ENCODE results near the gene CYP2S1.
"Not testable (repeated sequence)": the region's sequence is repeated elsewhere in the genome, so short reads cannot be mapped to it uniquely, and the experiment has no call there.

CYP2S1 gene

GRCh38 chr19:41225238-41226052, 32.4 kb downstream of the CYP2S1 start:
- peak in 2 of 56 donors; percentile 44 to 69 for DNase-seq

GRCh38 chr19:41226053-41226873, 33.2 kb downstream of the CYP2S1 start:
- peak in 30 of 56 donors; percentile 18 to 71 (median 37) for DNase-seq

DNA sequence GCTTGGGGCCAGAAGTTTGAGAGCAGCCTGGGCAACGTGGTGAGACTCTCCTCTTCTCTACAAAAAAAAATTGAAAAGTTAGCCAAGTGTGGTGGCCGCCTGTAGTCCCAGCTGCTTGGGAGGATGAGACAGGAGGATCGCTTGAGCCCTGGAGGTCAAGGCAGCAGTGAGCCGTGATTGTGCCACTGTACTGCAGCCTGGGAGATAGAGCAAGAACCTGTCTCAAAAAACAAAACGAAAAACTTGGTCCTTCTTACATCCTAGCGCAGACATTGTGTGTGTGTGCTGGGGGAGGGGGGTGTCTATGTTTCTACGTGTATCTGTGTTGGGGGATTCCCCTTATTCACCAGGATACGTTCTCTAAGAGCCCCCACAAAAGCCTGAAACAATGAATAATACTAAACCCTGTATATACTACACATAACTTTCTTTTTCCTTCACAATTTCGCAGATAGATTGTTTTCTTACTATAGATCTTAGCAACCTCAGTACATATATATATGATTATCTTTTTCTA, 33.9 kb downstream of the CYP2S1 start:
- DNase-seq, result no peak

GRCh38 chr19:41228486-41228885, 35.5 kb downstream of the CYP2S1 start:
- no peak for DNase-seq

GRCh38 chr19:41229338-41229737, 36.3 kb downstream of the CYP2S1 start:
- DNase-seq, result not testable (repeated sequence)

- no peak for DNase-seq
Observed at GRCh38 chr19:41230067-41230857, 37.2 kb downstream of the CYP2S1 start.

DNA sequence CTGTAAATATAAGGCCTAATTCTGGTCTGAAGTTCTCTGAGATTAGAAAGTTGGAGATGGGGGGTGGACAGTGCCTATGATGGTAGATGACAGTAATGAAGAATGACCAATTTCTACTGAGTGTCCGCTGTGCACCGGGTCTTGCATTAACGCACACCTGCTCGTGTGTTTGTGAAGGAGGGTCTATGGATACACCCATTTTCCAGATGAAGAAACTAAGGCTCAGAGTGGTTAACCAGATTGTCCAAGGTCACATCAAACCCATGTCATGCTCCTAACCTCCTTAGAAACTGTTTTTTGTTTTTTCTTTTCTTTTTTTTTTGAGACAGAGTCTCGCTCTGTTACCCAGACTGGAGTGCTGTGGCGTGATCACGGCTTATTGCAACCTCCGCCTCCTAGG, 39.7 kb downstream of the CYP2S1 start:
- DNase-seq, result no peak

GRCh38 chr19:41233748-41234240, 40.8 kb downstream of the CYP2S1 start:
- peak in 10 of 56 donors; percentile 5 to 55 (median 14) for DNase-seq

GRCh38 chr19:41234512-41235168, 41.6 kb downstream of the CYP2S1 start:
- DNase-seq, result no peak

- no peak for DNase-seq
Observed at GRCh38 chr19:41235480-41235879, 42.5 kb downstream of the CYP2S1 start.

DNA sequence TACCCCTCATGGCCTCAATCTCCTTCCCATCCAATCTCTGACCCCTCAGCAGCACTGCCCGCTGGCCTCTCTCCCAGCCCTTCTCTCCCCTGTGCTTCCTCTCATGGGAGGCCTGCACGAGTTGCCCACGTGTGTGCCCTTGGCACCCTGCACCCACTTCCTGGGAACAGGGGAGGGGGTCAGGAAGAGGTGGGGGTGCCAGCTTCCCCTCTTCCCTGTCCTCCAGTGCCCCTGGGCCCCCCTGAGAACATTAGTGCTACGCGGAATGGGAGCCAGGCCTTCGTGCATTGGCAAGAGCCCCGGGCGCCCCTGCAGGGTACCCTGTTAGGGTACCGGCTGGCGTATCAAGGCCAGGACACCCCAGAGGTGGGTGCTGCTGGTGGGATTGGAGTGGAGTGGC, 45.2 kb downstream of the CYP2S1 start:
- DNase-seq, result peak in 2 of 56 donors; percentile 11 to 15

- no peak for DNase-seq
Observed at GRCh38 chr19:41239363-41239762, 46.3 kb downstream of the CYP2S1 start.

DNA sequence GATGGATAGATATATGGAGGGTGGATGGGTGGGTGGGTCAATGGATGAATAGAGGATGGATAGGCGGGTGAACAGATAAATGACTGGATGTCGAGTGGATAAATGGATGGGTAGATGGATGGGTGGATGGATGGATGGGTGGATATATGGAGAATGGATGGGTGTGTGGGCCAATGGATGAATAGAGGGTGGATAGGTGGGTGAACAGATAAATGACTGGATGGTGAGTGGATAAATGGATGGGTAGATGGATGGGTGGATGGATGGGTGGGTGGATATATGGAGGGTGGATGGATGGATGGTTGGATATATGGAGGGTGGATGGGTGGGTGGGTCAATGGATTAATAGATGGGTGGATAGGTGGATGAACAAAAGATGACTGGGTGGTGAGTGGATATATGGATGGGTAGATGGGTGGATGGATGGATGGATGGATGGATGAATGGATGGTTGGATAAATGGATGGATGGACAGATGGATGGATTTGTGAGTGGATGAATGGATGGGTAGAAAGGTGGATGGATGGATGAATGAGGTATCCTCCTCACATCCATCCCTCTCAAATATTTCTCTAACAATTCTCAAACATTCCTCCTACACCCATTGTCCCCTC, 47.0 kb downstream of the CYP2S1 start:
- no peak for DNase-seq

- no peak for DNase-seq
Observed at GRCh38 chr19:41241859-41242258, 48.8 kb downstream of the CYP2S1 start.

DNA sequence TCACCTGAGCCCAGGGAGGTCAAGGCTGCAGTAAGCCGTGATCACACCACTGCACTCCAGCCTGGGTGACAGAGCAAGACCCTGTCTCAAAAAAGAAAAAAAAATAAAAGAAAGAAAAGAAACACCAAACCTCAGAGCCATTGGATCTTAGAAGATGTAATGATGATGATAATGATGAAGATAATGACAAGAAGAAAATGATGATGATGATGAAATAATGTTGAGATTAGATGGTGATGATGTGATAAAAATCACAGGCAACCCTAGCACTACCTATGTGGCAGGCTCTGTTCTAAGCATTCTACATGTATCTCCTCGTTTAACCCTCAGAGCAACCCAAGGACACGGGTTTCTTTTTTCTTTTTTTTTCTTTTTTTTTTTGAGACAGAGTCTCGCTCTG, 51.1 kb downstream of the CYP2S1 start:
- DNase-seq, result no peak

- DNase-seq, result no peak
Observed at GRCh38 chr19:41245843-41246242, 52.8 kb downstream of the CYP2S1 start.

GRCh38 chr19:41248895-41249294, 55.9 kb downstream of the CYP2S1 start:
- no peak for DNase-seq

GRCh38 chr19:41249707-41250423, 56.8 kb downstream of the CYP2S1 start:
- no peak for DNase-seq

DNA sequence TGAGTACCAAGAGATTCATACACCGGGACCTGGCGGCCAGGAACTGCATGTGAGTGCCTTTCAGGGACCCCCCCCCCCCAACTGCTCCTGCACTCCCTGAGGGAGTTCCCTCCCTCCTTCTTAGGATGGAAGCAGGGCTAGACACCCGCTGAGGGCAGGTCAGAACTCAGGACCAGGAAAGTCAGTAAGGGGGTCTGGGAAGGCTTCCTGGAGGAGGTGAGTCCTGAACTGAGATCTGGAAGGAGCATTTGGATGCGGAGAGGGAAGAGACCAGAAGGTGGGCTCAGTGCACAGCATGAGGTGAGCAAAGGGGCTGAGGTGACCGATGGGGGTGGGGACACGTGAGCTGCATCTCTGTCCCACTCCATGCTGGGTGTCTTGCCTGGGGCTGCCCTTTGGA, 60.6 kb downstream of the CYP2S1 start:
- DNase-seq, result no peak

DNA sequence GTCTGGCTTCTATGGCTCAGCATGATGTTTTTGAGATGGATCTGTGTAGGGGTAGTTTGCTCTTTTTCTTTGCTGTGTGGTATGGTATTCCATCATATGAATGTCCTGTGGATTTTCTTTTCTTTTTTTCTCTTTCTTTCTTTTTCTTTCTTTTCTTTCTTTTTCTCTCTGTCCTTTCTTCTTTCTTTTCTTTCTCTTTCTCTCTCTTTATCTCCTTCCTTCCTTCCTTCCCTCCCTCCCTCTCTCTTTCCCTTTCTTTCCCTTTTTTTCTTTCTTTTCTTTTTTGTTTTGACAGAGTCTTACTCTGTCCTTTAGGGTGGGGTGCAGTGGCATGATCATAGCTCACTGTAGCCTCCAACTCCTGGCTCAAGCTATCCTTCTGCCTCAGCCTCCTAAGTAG, 62.2 kb downstream of the CYP2S1 start:
- no peak for DNase-seq
